Esophagus muscularis mucosa (tissue), 4 donors: ENCODE data around the gene PHB1. TPM values are rescaled to one million over a fixed set of nuclear protein-coding genes. Genes with fewer than 3 reads are reported as not detected.
"Not testable (repeated sequence)": the region's sequence is repeated elsewhere in the genome, so short reads cannot be mapped to it uniquely, and the experiment has no call there.

ENCODE experiments used
- DNase-seq: peaks from one replicate; pipeline ENCODE4 v3.0.0-alpha.2; 2017; ENCODE audit errors: extremely low spot score
- H3K27ac ChIP-seq, 4 donors: fragments of 200-600 bp; sonication (generic); replicated peaks in 1 of 4; 1 replicate in 3 of 4; 2 replicates in 1 of 4; pipeline ENCODE4 v1.5.1; 2016 to 2019; ENCODE audit warnings: mild to moderate bottlenecking in 1 of 4
- H3K27me3 ChIP-seq, 4 donors: fragments of 200-600 bp; sonication (generic); one replicate each; pipeline versions ENCODE4 v1.5.1 to v1.6.0; 2016 to 2019
- H3K36me3 ChIP-seq, 4 donors: fragments of 200-600 bp; sonication (generic); one replicate each; pipeline ENCODE4 v1.5.1; 2016 to 2019
- H3K4me1 ChIP-seq, 4 donors: fragments of 200-600 bp; sonication (generic); one replicate each; pipeline ENCODE4 v1.5.1; 2016 to 2019
- H3K4me3 ChIP-seq, 4 donors: fragments of 200-600 bp; sonication (generic); 1 replicate in 2 of 4; 2 replicates in 2 of 4; pipeline ENCODE4 v1.5.1; 2016 to 2019; ENCODE audit warnings: mild to moderate bottlenecking in 4 of 4, moderate library complexity in 1 of 4
- H3K9me3 ChIP-seq, 4 donors: fragments of 200-600 bp; sonication (generic); 1 replicate in 3 of 4; 2 replicates in 1 of 4; pipeline ENCODE4 v1.5.1; 2016 to 2019
- EP300 ChIP-seq: sonication (generic); formaldehyde crosslinking; IDR thresholded peaks from one replicate; pipeline ENCODE4 v1.6.1; 2017; ENCODE audit warnings: antibody characterized with exemption
- POLR2A ChIP-seq: fragments of 450-650 bp; IDR thresholded peaks from one replicate; pipeline ENCODE4 v1.6.1; 2017; ENCODE audit warnings: antibody characterized with exemption, moderate library complexity, mild to moderate bottlenecking, low read depth
- POLR2AphosphoS5 ChIP-seq, 2 donors: sonication (generic); formaldehyde crosslinking; IDR thresholded peaks; one replicate each; pipeline ENCODE4 v1.6.1; 2017; ENCODE audit warnings: antibody characterized with exemption in 2 of 2
- WGBS: methylation state at CpG from one replicate; pipeline ENCODE4 v1.1.5; 2018; 5-methylcytosine and 5-hydroxymethylcytosine counted together
- intact Hi-C: fragments of 100-400 bp; cut with DNase I; formaldehyde crosslinking; loops from one replicate; pipeline ENCODE4 v1.15.1; 2023
- total RNA-seq, 4 donors: library from RNA; depleted of rRNA; stranded (reverse); fragments of >200 nt; gene quantifications; one replicate each; pipeline versions ENCODE4 v1.1.0 to v1.2.1, GENCODE V29; 2016
- TF ChIP-seq, protein P1 (sequence below), 3 experiments: fragments of 200-600 bp in 2 of 3; fragments of 450-650 bp in 1 of 3; sonication (generic) in 2 of 3; IDR thresholded peaks; one replicate each; pipeline ENCODE4 v1.5.1; 2017 to 2019; ENCODE audit warnings: antibody characterized with exemption in 3 of 3, mild to moderate bottlenecking in 2 of 3, moderate library complexity in 1 of 3

Gene PHB1
- total RNA-seq, 4 donors from 2014 or later = 75.6 to 101 (median 95.6) TPM

DNA sequence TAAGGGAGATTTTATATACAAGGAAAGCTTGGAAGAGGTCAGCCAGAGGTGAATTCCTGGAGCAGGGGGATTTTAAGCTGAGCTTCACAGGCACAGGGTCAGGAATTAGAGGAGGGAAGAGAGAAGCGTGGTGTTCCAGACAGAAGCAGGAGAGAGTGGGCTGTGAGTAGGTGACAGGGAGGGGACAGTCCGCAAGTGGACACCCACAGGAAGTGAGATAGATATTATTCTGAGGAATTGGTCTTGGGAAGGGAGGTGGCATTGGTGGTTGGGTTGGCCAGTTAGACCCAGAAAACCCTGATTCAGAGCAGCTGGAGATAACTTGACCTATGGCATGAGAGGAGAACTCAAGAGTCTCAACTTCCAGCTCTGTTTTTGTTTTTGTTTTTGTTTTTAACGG is 14.7 kb downstream of the PHB1 start:
- peaks cover 10 to 24% (median 21%) of the 10 kb centered on the region in 4 donors for H3K36me3 ChIP-seq
- no peak for DNase-seq
- no peak overlapping the region for H3K27ac ChIP-seq
- TF ChIP-seq POLR2A (no peak), EP300 (no peak), POLR2AphosphoS5 (IDR thresholded peaks at IDR 0.05) (no peak)
- TF ChIP-seq, protein P1, sequence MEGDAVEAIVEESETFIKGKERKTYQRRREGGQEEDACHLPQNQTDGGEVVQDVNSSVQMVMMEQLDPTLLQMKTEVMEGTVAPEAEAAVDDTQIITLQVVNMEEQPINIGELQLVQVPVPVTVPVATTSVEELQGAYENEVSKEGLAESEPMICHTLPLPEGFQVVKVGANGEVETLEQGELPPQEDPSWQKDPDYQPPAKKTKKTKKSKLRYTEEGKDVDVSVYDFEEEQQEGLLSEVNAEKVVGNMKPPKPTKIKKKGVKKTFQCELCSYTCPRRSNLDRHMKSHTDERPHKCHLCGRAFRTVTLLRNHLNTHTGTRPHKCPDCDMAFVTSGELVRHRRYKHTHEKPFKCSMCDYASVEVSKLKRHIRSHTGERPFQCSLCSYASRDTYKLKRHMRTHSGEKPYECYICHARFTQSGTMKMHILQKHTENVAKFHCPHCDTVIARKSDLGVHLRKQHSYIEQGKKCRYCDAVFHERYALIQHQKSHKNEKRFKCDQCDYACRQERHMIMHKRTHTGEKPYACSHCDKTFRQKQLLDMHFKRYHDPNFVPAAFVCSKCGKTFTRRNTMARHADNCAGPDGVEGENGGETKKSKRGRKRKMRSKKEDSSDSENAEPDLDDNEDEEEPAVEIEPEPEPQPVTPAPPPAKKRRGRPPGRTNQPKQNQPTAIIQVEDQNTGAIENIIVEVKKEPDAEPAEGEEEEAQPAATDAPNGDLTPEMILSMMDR (IDR thresholded peaks at IDR 0.05) = no peak
- no peaks in the 10 kb centered on the region for H3K9me3 ChIP-seq
- intact Hi-C loops = loop anchor here (5.0 kb wide), 1 partner anchor 38 kb away; the partner anchor contains the start of gene ZNF652
- no peaks in the 10 kb centered on the region for H3K27me3 ChIP-seq
- WGBS = 74% methylated on average over 3 of the region's 3 CpGs
- H3K4me3 ChIP-seq = no peak overlapping the region
- peaks cover 0 to 16% (median 10%) of the 10 kb centered on the region in 4 donors for H3K4me1 ChIP-seq

DNA sequence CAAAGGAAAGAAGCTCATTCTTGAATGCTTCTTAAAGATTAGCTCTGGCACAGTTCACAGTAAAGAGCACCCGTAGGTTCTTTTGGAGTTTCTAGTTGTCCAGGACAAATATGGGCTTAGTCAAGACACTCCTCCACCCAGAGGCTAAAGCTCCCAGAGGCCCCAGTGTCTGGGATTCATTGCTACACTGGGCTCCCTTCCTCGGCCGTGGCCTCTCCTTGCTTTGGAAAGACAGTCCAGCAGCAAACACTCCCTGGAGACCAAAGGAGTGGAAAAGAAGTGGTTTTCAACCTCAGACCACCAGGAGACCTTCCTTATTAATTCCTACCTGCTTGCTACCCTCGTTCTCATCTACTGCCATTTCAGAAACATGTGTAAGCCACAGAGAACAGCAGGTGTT is 17.1 kb downstream of the PHB1 start:
- 58% methylated on average over 4 of the region's 4 CpGs for WGBS
- intact Hi-C loops = loop anchor here (5.0 kb wide), 1 partner anchor 35 kb away; the partner anchor contains the start of gene ZNF652
- Histone ChIP-seq H3K4me3 (no peak overlapping the region), H3K4me1 (peaks cover 4 to 24% (median 17%) of the 10 kb centered on the region in 4 donors), H3K9me3 (no peaks in the 10 kb centered on the region), H3K36me3 (peaks cover 0 to 2% (median under 1%) of the 10 kb centered on the region in 4 donors), H3K27me3 (no peaks in the 10 kb centered on the region), H3K27ac (no peak overlapping the region)
- TF ChIP-seq EP300 (no peak), POLR2AphosphoS5 (IDR thresholded peaks at IDR 0.05) (no peak), POLR2A (no peak)
- TF ChIP-seq, protein P1 (IDR thresholded peaks at IDR 0.05) = no peak
- no peak for DNase-seq

DNA sequence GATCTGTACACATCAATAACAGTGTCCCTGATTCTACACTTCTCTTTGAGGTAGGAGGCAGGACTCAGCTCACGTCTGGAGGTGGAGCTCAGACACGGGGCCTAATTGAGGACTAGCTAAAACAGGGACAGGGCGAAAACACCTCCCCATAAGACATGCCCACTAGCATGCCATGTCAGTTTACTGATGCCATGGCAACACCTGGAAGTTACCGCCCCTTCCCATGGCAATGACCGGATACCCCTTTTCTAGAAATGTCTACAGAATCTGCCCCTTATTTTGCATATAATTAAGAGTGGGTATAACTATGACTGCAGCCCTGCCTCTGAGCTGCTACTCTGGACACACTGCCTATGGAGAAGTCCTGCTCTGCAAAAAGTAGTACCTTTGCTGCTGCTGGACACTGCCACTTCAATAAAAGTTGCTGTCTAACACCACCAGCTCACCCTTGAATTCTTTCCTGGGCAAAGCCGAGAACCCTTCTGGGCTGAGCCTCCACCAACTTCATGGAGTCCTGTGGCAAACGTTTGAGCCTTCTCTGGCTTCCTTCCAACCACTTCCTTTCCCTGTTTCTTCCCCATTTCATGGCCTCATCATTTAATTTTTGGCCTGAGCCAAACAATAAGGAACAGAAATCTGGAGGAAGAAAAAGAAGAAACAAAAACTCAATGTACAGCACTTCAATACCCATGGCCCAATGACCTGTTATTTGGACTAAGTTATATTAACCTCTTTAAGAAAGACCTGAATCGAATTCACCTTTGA is 21.0 kb downstream of the PHB1 start:
- intact Hi-C loops = no loop called here

DNA sequence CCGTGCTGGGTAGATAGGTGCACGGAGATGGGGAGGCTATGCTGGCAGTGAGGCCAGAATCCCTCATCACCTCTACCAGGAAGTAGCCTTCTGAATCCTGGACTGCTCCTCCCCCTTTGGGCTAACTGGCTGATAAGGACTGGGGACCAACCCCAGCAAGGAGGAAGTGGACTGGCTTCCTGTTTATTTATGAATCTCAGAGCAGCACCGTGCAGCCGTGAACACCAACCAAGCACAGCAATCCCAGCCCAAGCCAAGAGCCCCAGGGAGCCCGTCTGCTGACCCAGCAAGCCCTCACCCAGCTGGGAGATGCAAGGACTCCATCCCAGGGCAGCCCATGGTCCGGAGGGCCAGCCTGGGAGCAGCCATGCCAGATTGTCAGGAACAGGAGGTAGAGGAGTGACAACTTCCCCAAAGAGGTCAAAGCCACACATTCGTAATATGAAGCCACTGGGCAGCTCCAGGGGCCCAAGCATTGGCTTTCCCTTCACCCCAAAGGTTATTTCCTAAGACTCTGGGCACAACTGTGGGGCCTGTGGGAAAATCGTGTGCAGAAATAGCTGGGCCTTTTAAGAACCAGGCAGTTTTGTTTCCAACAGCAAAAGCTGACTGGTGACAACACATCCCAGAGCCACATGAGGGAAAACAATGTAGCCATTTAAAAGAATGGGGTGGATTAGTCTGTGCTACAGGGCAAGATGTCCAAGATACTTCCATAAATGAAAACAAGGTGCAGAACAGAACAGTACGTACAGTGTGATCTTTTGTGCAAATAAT is 23.9 kb downstream of the PHB1 start:
- H3K36me3 ChIP-seq = no peaks in the 10 kb centered on the region
- H3K4me1 ChIP-seq = peaks cover 9 to 44% (median 43%) of the 10 kb centered on the region in 4 donors
- H3K4me3 ChIP-seq = peak overlapping the region in 1 of 4 donors; percentile 22
- H3K27me3 ChIP-seq = no peaks in the 10 kb centered on the region
- intact Hi-C loops = no loop called here
- DNase-seq = no peak
- 58% methylated on average over 8 of the region's 9 CpGs for WGBS
- peak overlapping the region; percentile 48 to 66 (median 66) for H3K27ac ChIP-seq
- TF ChIP-seq EP300 = no peak
- TF ChIP-seq, protein P1 (IDR thresholded peaks at IDR 0.05) = no peak
- no peak for TF ChIP-seq POLR2A
- peak in 1 of 2 donors; percentile 21 for TF ChIP-seq POLR2AphosphoS5 (IDR thresholded peaks at IDR 0.05)
- H3K9me3 ChIP-seq = no peaks in the 10 kb centered on the region

More for the DNA sequence above, 21.0 kb downstream of the PHB1 start:
- H3K4me1 ChIP-seq = peaks cover 9 to 43% (median 40%) of the 10 kb centered on the region in 4 donors
- H3K27ac ChIP-seq = no peak overlapping the region
- H3K36me3 ChIP-seq = no peaks in the 10 kb centered on the region
- no peak for DNase-seq
- TF ChIP-seq, protein P1 (IDR thresholded peaks at IDR 0.05) = no peak
- TF ChIP-seq POLR2AphosphoS5 (IDR thresholded peaks at IDR 0.05) (no peak), EP300 (no peak), POLR2A (no peak)
- no peak overlapping the region for H3K4me3 ChIP-seq
- H3K27me3 ChIP-seq = no peaks in the 10 kb centered on the region
- no peaks in the 10 kb centered on the region for H3K9me3 ChIP-seq
- WGBS = 77% methylated on average over 8 of the region's 8 CpGs

DNA sequence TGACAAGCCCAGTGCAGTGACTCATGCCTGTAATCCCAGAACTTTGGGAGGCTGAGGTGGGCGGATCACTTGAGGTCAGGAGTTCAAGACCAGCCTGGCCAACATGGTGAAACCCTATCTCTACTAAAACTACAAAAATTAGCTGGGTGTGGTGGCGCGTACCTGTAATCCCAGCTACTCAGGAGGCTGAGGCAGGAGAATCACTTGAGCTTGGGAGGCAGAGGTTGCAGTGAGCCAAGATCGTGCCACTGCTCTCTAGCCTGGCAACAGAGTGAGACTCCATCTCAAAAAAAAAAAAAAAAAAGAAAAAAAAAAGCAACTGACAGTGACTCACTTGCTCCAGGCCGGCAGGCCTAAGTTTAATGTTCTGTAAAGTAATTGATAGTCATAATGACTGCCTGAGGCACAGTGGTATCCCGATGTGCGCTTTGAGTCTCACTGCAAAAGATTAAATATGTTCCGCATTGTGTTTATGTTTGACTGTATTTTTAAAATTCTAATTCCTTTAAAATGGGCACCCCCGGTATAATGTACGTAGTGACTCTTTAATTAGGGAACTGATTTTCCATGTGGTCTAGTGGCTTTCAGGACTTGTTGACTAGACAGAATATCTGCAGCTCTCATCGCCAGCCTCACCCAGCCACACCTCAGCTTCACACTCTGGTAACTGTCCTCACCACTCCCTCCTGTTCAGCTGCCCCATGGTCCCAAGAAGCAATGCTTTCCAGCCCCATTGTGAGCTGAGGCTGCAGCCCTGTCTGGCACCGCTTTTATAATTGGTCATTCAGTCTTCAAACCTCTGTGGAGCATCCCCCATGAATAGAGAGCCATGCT is 25.0 kb downstream of the PHB1 start:
- H3K36me3 ChIP-seq, H3K4me3 ChIP-seq, H3K27me3 ChIP-seq, DNase-seq, intact Hi-C loops, H3K9me3 ChIP-seq: not testable (repeated sequence)
- WGBS = 79% methylated on average over 12 of the region's 12 CpGs
- peak overlapping the region; percentile 48 to 66 (median 66) for H3K27ac ChIP-seq
- H3K4me1 ChIP-seq = peaks cover 7 to 42% (median 41%) of the 10 kb centered on the region in 4 donors
